Lung (tissue), 12 donors: ENCODE results near the gene PARD3. TPM values are rescaled to one million over a fixed set of nuclear protein-coding genes. Genes with fewer than 3 reads are reported as not detected.

Experiments
- ATAC-seq: fragments of 200-7000 bp; cut with Tn5 transposase; one replicate; pipeline ENCODE4 v1.9.1; 2020; ENCODE audit warnings: moderate number of reproducible peaks; ENCODE audit not compliant: insufficient read depth, low FRiP score
- DNase-seq, 3 donors: peaks; one replicate each; pipeline ENCODE4 v3.0.0-alpha.2; 2013 to 2017
- H3K27ac ChIP-seq, 2 donors: one replicate each; pipeline ENCODE4 v1.5.1; 2013; ENCODE audit warnings: mild to moderate bottlenecking in 2 of 2, moderate library complexity in 2 of 2, control low read depth in 1 of 2, inconsistent platforms in 1 of 2, low read depth in 1 of 2, low read length in 1 of 2
- H3K27me3 ChIP-seq, 3 donors: one replicate each; pipeline ENCODE4 v1.5.1; 2013; ENCODE audit warnings: low read length in 2 of 3; ENCODE audit not compliant: control insufficient read depth in 3 of 3, insufficient read depth in 3 of 3
- H3K36me3 ChIP-seq, 4 donors: one replicate each; pipeline ENCODE4 v1.5.1; 2013; ENCODE audit warnings: low read length in 4 of 4, mild to moderate bottlenecking in 1 of 4, moderate library complexity in 1 of 4; ENCODE audit not compliant: control insufficient read depth in 4 of 4, insufficient read depth in 4 of 4
- H3K4me1 ChIP-seq, 5 donors: one replicate each; pipeline ENCODE4 v1.5.1; 2013; ENCODE audit warnings: low read length in 5 of 5, mild to moderate bottlenecking in 2 of 5, moderate library complexity in 1 of 5; ENCODE audit not compliant: control insufficient read depth in 5 of 5, insufficient read depth in 5 of 5
- H3K4me3 ChIP-seq: one replicate; pipeline ENCODE4 v1.5.1; 2013; ENCODE audit warnings: mild to moderate bottlenecking, control low read depth, moderate library complexity
- H3K9ac ChIP-seq, 2 donors: one replicate each; pipeline ENCODE4 v1.5.1; 2013; ENCODE audit warnings: low read length in 2 of 2, control low read depth in 1 of 2; ENCODE audit not compliant: insufficient read depth in 1 of 2
- H3K9me3 ChIP-seq, 4 donors: one replicate each; pipeline ENCODE4 v1.5.1; 2013; ENCODE audit warnings: low read length in 3 of 4, mild to moderate bottlenecking in 1 of 4, moderate library complexity in 1 of 4; ENCODE audit not compliant: control insufficient read depth in 4 of 4, insufficient read depth in 3 of 4
- WGBS, 2 donors: extraction: QIAGEN DNeasy Blood & Tissue Kit; methylation state at CpG; one replicate each; pipeline ENCODE4 v1.1.7; 2013; 5-methylcytosine and 5-hydroxymethylcytosine counted together
- polyA plus RNA-seq, 2 donors: library from polyadenylated mRNA; stranded (reverse); fragments of 200-250 nt; gene quantifications; one replicate each; pipeline ENCODE4 v1.2.1, GENCODE V29; 2013
- total RNA-seq, 2 donors: library from RNA; depleted of rRNA in 1 of 2; stranded (reverse); fragments of >200 nt in 1 of 2; gene quantifications; one replicate each; pipeline ENCODE4 v1.2.1, GENCODE V29; 2014 to 2021
- TF ChIP-seq, protein P1 (sequence below): IDR thresholded peaks from 2 replicates; pipeline ENCODE4 v1.5.1; 2012; ENCODE audit warnings: mild to moderate bottlenecking; ENCODE audit errors: control extremely low read depth, extremely low read depth
- donor health status: control.
- donor health status: control.
- donor health status: Bipolar disorder and iron deficiency.
- donor health status: healthy.
- donor health status: DM: yes; HTN: yes; CAD: no.

PARD3 gene
- total and polyA plus RNA-seq, 4 donors = 10.3 to 69.2 (median 27.6) TPM

- Histone ChIP-seq H3K9me3 (no peaks in the 10 kb centered on the region), H3K4me1 (peaks cover 0 to 22% (median 5%) of the 10 kb centered on the region in 5 donors), H3K9ac (no peak overlapping the region), H3K27ac (no peak overlapping the region), H3K36me3 (no peaks in the 10 kb centered on the region), H3K27me3 (no peaks in the 10 kb centered on the region), H3K4me3 (no peak overlapping the region)
- TF ChIP-seq, protein P1, sequence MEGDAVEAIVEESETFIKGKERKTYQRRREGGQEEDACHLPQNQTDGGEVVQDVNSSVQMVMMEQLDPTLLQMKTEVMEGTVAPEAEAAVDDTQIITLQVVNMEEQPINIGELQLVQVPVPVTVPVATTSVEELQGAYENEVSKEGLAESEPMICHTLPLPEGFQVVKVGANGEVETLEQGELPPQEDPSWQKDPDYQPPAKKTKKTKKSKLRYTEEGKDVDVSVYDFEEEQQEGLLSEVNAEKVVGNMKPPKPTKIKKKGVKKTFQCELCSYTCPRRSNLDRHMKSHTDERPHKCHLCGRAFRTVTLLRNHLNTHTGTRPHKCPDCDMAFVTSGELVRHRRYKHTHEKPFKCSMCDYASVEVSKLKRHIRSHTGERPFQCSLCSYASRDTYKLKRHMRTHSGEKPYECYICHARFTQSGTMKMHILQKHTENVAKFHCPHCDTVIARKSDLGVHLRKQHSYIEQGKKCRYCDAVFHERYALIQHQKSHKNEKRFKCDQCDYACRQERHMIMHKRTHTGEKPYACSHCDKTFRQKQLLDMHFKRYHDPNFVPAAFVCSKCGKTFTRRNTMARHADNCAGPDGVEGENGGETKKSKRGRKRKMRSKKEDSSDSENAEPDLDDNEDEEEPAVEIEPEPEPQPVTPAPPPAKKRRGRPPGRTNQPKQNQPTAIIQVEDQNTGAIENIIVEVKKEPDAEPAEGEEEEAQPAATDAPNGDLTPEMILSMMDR = no peak
- 97% methylated on average over 9 of the region's 9 CpGs for WGBS, 2 donors
- DNase-seq (no peak), ATAC-seq (no peak)
Measured at GRCh38 chr10:34549953-34550352, 265.1 kb downstream of the PARD3 start.

GRCh38 chr10:34549001-34549400 is 266.1 kb downstream of the PARD3 start:
- Histone ChIP-seq H3K36me3 (no peaks in the 10 kb centered on the region), H3K4me3 (no peak overlapping the region), H3K27me3 (no peaks in the 10 kb centered on the region), H3K4me1 (peaks cover 0 to 21% (median 5%) of the 10 kb centered on the region in 5 donors), H3K9ac (no peak overlapping the region), H3K9me3 (no peaks in the 10 kb centered on the region), H3K27ac (no peak overlapping the region)
- TF ChIP-seq, protein P1 = no peak
- ATAC-seq = no peak
- DNase-seq = no peak
- WGBS, 2 donors = 89 to 96% methylated on average over 3 of the region's 3 CpGs

- H3K4me1 ChIP-seq = peaks cover 0 to 16% (median 5%) of the 10 kb centered on the region in 5 donors
- 76 to 89% methylated on average over 4 of the region's 4 CpGs for WGBS, 2 donors
- no peak for ATAC-seq
- no peaks in the 10 kb centered on the region for H3K36me3 ChIP-seq
- H3K4me3 ChIP-seq = no peak overlapping the region
- TF ChIP-seq, protein P1 = no peak
- no peak overlapping the region for H3K9ac ChIP-seq
- no peaks in the 10 kb centered on the region for H3K27me3 ChIP-seq
- H3K27ac ChIP-seq = no peak overlapping the region
- DNase-seq = no peak
- H3K9me3 ChIP-seq = no peaks in the 10 kb centered on the region
Measured at GRCh38 chr10:34548466-34548865, 266.6 kb downstream of the PARD3 start.

GRCh38 chr10:34547695-34548094 is 267.4 kb downstream of the PARD3 start:
- DNase-seq (no peak), ATAC-seq (no peak)
- H3K27me3 ChIP-seq = no peaks in the 10 kb centered on the region
- no peak overlapping the region for H3K9ac ChIP-seq
- H3K9me3 ChIP-seq = no peaks in the 10 kb centered on the region
- 83 to 87% methylated on average over 2 of the region's 2 CpGs for WGBS, 2 donors
- TF ChIP-seq, protein P1 = no peak
- no peak overlapping the region for H3K27ac ChIP-seq
- peaks cover 0 to 16% (median 5%) of the 10 kb centered on the region in 5 donors for H3K4me1 ChIP-seq
- H3K36me3 ChIP-seq = no peaks in the 10 kb centered on the region
- H3K4me3 ChIP-seq = no peak overlapping the region
